ENCODE measurements around the gene GRWD1.
"Not testable (repeated sequence)": the region's sequence is repeated elsewhere in the genome, so short reads cannot be mapped to it uniquely, and the experiment has no call there.

The GRWD1 gene

GRCh38 chr19:48487544-48487943 lies 41.8 kb downstream of the GRWD1 start:
- H3K27ac ChIP-seq (ENCODE audit: low read depth, low read length) = peak overlapping the region; percentile 55
- peak overlapping the region; percentile 6 to 32 for H3K4me3 ChIP-seq (ENCODE audit: low read depth in 1 of 2, low read length in 2 of 2)
- H3K9ac ChIP-seq (ENCODE audit: low read depth in 1 of 2, low read length in 2 of 2) = no peak overlapping the region
- peaks cover 22 to 36% of the 10 kb centered on the region in 2 donors for H3K4me1 ChIP-seq (ENCODE audit: control insufficient read depth in 1 of 2, insufficient read depth in 2 of 2, low read length in 2 of 2)
- no peaks in the 10 kb centered on the region for H3K36me3 ChIP-seq (ENCODE audit: control insufficient read depth in 1 of 2, insufficient read depth in 2 of 2, low read length in 2 of 2)
- H3K9me3 ChIP-seq (ENCODE audit: control insufficient read depth in 1 of 2, low read length in 2 of 2) = no peaks in the 10 kb centered on the region
- no peaks in the 10 kb centered on the region for H3K27me3 ChIP-seq (ENCODE audit: control insufficient read depth in 1 of 2, insufficient read depth in 2 of 2, low read length in 2 of 2)

GRCh38 chr19:48487948-48488347 lies 42.2 kb downstream of the GRWD1 start:
- Histone ChIP-seq H3K9me3 (ENCODE audit: control insufficient read depth in 1 of 2, low read length in 2 of 2) (no peaks in the 10 kb centered on the region), H3K4me3 (ENCODE audit: low read depth in 1 of 2, low read length in 2 of 2) (peak overlapping the region; percentile 6 to 32), H3K4me1 (ENCODE audit: control insufficient read depth in 1 of 2, insufficient read depth in 2 of 2, low read length in 2 of 2) (peaks cover 23 to 37% of the 10 kb centered on the region in 2 donors), H3K27ac (ENCODE audit: low read depth, low read length) (peak overlapping the region; percentile 55), H3K36me3 (ENCODE audit: control insufficient read depth in 1 of 2, insufficient read depth in 2 of 2, low read length in 2 of 2) (no peaks in the 10 kb centered on the region), H3K9ac (ENCODE audit: low read depth in 1 of 2, low read length in 2 of 2) (no peak overlapping the region), H3K27me3 (ENCODE audit: control insufficient read depth in 1 of 2, insufficient read depth in 2 of 2, low read length in 2 of 2) (no peaks in the 10 kb centered on the region)

GRCh38 chr19:48488478-48488877 lies 42.7 kb downstream of the GRWD1 start:
- H3K36me3 ChIP-seq (ENCODE audit: control insufficient read depth in 1 of 2, insufficient read depth in 2 of 2, low read length in 2 of 2); H3K27me3 ChIP-seq (ENCODE audit: control insufficient read depth in 1 of 2, insufficient read depth in 2 of 2, low read length in 2 of 2); H3K27ac ChIP-seq (ENCODE audit: low read depth, low read length); H3K9ac ChIP-seq (ENCODE audit: low read depth in 1 of 2, low read length in 2 of 2); H3K9me3 ChIP-seq (ENCODE audit: control insufficient read depth in 1 of 2, low read length in 2 of 2): not testable (repeated sequence)
- peaks cover 23 to 37% of the 10 kb centered on the region in 2 donors for H3K4me1 ChIP-seq (ENCODE audit: control insufficient read depth in 1 of 2, insufficient read depth in 2 of 2, low read length in 2 of 2)
- peak overlapping the region in 1 of 2 donors; percentile 32 for H3K4me3 ChIP-seq (ENCODE audit: low read depth in 1 of 2, low read length in 2 of 2)

GRCh38 chr19:48489608-48490216 lies 43.9 kb downstream of the GRWD1 start:
- no peaks in the 10 kb centered on the region for H3K36me3 ChIP-seq (ENCODE audit: control insufficient read depth in 1 of 2, insufficient read depth in 2 of 2, low read length in 2 of 2)
- no peak overlapping the region for H3K4me3 ChIP-seq (ENCODE audit: low read depth in 1 of 2, low read length in 2 of 2)
- no peaks in the 10 kb centered on the region for H3K9me3 ChIP-seq (ENCODE audit: control insufficient read depth in 1 of 2, low read length in 2 of 2)
- no peaks in the 10 kb centered on the region for H3K27me3 ChIP-seq (ENCODE audit: control insufficient read depth in 1 of 2, insufficient read depth in 2 of 2, low read length in 2 of 2)
- H3K9ac ChIP-seq (ENCODE audit: low read depth in 1 of 2, low read length in 2 of 2) = no peak overlapping the region
- H3K27ac ChIP-seq (ENCODE audit: low read depth, low read length) = no peak overlapping the region
- peaks cover 30 to 44% of the 10 kb centered on the region in 2 donors for H3K4me1 ChIP-seq (ENCODE audit: control insufficient read depth in 1 of 2, insufficient read depth in 2 of 2, low read length in 2 of 2)

- Histone ChIP-seq H3K36me3 (ENCODE audit: control insufficient read depth in 1 of 2, insufficient read depth in 2 of 2, low read length in 2 of 2) (no peaks in the 10 kb centered on the region), H3K9ac (ENCODE audit: low read depth in 1 of 2, low read length in 2 of 2) (no peak overlapping the region), H3K4me3 (ENCODE audit: low read depth in 1 of 2, low read length in 2 of 2) (peak overlapping the region in 1 of 2 donors; percentile 32), H3K4me1 (ENCODE audit: control insufficient read depth in 1 of 2, insufficient read depth in 2 of 2, low read length in 2 of 2) (peaks cover 39 to 55% of the 10 kb centered on the region in 2 donors), H3K27me3 (ENCODE audit: control insufficient read depth in 1 of 2, insufficient read depth in 2 of 2, low read length in 2 of 2) (no peaks in the 10 kb centered on the region), H3K27ac (ENCODE audit: low read depth, low read length) (no peak overlapping the region), H3K9me3 (ENCODE audit: control insufficient read depth in 1 of 2, low read length in 2 of 2) (no peaks in the 10 kb centered on the region)
Measured at GRCh38 chr19:48490981-48491792, 45.4 kb downstream of the GRWD1 start.

- no peak overlapping the region for H3K27ac ChIP-seq (ENCODE audit: low read depth, low read length)
- H3K9ac ChIP-seq (ENCODE audit: low read depth in 1 of 2, low read length in 2 of 2) = no peak overlapping the region
- no peaks in the 10 kb centered on the region for H3K27me3 ChIP-seq (ENCODE audit: control insufficient read depth in 1 of 2, insufficient read depth in 2 of 2, low read length in 2 of 2)
- peaks cover 39 to 55% of the 10 kb centered on the region in 2 donors for H3K4me1 ChIP-seq (ENCODE audit: control insufficient read depth in 1 of 2, insufficient read depth in 2 of 2, low read length in 2 of 2)
- no peaks in the 10 kb centered on the region for H3K9me3 ChIP-seq (ENCODE audit: control insufficient read depth in 1 of 2, low read length in 2 of 2)
- H3K36me3 ChIP-seq (ENCODE audit: control insufficient read depth in 1 of 2, insufficient read depth in 2 of 2, low read length in 2 of 2) = no peaks in the 10 kb centered on the region
- no peak overlapping the region for H3K4me3 ChIP-seq (ENCODE audit: low read depth in 1 of 2, low read length in 2 of 2)
Measured at GRCh38 chr19:48491793-48492123, 46.0 kb downstream of the GRWD1 start.

GRCh38 chr19:48492925-48493717 lies 47.3 kb downstream of the GRWD1 start:
- Histone ChIP-seq H3K4me3 (ENCODE audit: low read depth in 1 of 2, low read length in 2 of 2) (peak overlapping the region; percentile 62 to 72), H3K4me1 (ENCODE audit: control insufficient read depth in 1 of 2, insufficient read depth in 2 of 2, low read length in 2 of 2) (peaks cover 29 to 56% of the 10 kb centered on the region in 2 donors), H3K9me3 (ENCODE audit: control insufficient read depth in 1 of 2, low read length in 2 of 2) (no peaks in the 10 kb centered on the region), H3K27me3 (ENCODE audit: control insufficient read depth in 1 of 2, insufficient read depth in 2 of 2, low read length in 2 of 2) (peaks cover 0 to 9% of the 10 kb centered on the region in 2 donors), H3K27ac (ENCODE audit: low read depth, low read length) (peak overlapping the region; percentile 72), H3K36me3 (ENCODE audit: control insufficient read depth in 1 of 2, insufficient read depth in 2 of 2, low read length in 2 of 2) (no peaks in the 10 kb centered on the region), H3K9ac (ENCODE audit: low read depth in 1 of 2, low read length in 2 of 2) (peak overlapping the region; percentile 56 to 69)

- H3K27ac ChIP-seq (ENCODE audit: low read depth, low read length) = peak overlapping the region; percentile 61
Measured at GRCh38 chr19:48493718-48494401, 48.1 kb downstream of the GRWD1 start.

GRCh38 chr19:48495396-48495795 lies 49.6 kb downstream of the GRWD1 start:
- Histone ChIP-seq H3K4me3 (ENCODE audit: low read depth in 1 of 2, low read length in 2 of 2) (no peak overlapping the region), H3K27me3 (ENCODE audit: control insufficient read depth in 1 of 2, insufficient read depth in 2 of 2, low read length in 2 of 2) (peaks cover 2 to 9% of the 10 kb centered on the region in 2 donors), H3K9ac (ENCODE audit: low read depth in 1 of 2, low read length in 2 of 2) (no peak overlapping the region), H3K27ac (ENCODE audit: low read depth, low read length) (no peak overlapping the region), H3K9me3 (ENCODE audit: control insufficient read depth in 1 of 2, low read length in 2 of 2) (no peaks in the 10 kb centered on the region), H3K36me3 (ENCODE audit: control insufficient read depth in 1 of 2, insufficient read depth in 2 of 2, low read length in 2 of 2) (no peaks in the 10 kb centered on the region), H3K4me1 (ENCODE audit: control insufficient read depth in 1 of 2, insufficient read depth in 2 of 2, low read length in 2 of 2) (peaks cover 24 to 40% of the 10 kb centered on the region in 2 donors)

More at GRCh38 chr19:48493718-48494401, 48.1 kb downstream of the GRWD1 start:
- Histone ChIP-seq H3K9ac (ENCODE audit: low read depth in 1 of 2, low read length in 2 of 2) (peak overlapping the region; percentile 63 to 69), H3K9me3 (ENCODE audit: control insufficient read depth in 1 of 2, low read length in 2 of 2) (no peaks in the 10 kb centered on the region), H3K4me1 (ENCODE audit: control insufficient read depth in 1 of 2, insufficient read depth in 2 of 2, low read length in 2 of 2) (peaks cover 24 to 51% of the 10 kb centered on the region in 2 donors), H3K36me3 (ENCODE audit: control insufficient read depth in 1 of 2, insufficient read depth in 2 of 2, low read length in 2 of 2) (no peaks in the 10 kb centered on the region), H3K27me3 (ENCODE audit: control insufficient read depth in 1 of 2, insufficient read depth in 2 of 2, low read length in 2 of 2) (peaks cover 0 to 9% of the 10 kb centered on the region in 2 donors), H3K4me3 (ENCODE audit: low read depth in 1 of 2, low read length in 2 of 2) (peak overlapping the region; percentile 69 to 72)

Data from duodenal mucosa (tissue), 2 donors.